Measurements from ENCODE around the gene RBM6. TPM values are rescaled to one million over a fixed set of nuclear protein-coding genes. Genes with fewer than 3 reads are reported as not detected.

RBM6 gene
- total RNA-seq, 1 experiment from 2014 or later: 90.7 TPM

DNA sequence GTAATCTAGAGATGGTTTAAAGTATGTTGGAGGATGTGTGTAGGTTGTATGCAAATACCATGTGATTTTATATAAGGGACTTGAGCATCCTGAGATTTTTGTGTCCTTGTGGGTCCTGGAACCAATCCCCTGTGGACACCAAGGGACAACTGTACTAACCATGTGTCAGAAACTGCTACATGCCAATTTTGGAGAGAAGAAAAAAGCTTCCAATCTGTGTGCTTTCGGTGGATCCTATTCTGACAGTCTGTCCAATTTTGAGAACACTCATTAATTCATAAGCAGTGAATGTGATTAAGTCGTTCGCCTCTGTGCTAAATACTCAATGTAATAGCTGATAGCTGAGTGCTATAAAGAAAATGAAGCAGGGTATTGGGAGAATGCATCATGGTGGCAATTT is 61.6 kb downstream of the RBM6 start:
- Histone ChIP-seq H3K9ac (ENCODE audit: extremely low read depth, insufficient read length, low read length) (no peak overlapping the region), H3K18ac (ENCODE audit: insufficient read length, low read depth, low read length) (no peak overlapping the region), H3K23me2 (ENCODE audit: insufficient read length, low read depth, low read length, poor library complexity, severe bottlenecking) (no peaks in the 10 kb centered on the region), H3K14ac (ENCODE audit: insufficient read depth, low read length) (no peak overlapping the region), H3T11ph (ENCODE audit: low read length) (no peak overlapping the region), H4K5ac (ENCODE audit: insufficient read length, low read depth, low read length) (no peak overlapping the region), H3K4ac (ENCODE audit: low read depth, low read length) (no peak overlapping the region), H2AFZ (ENCODE audit: low read length) (no peak overlapping the region), H3K27ac (ENCODE audit: insufficient read length, low read depth, low read length) (no peak overlapping the region), H3K79me1 (ENCODE audit: insufficient read depth, low read depth, low read length, poor library complexity, severe bottlenecking) (no peaks in the 10 kb centered on the region), H2BK20ac (ENCODE audit: low read depth, low read length, poor library complexity, severe bottlenecking) (no peak overlapping the region), H3K27me3 (ENCODE audit: insufficient read depth, low read length) (no peaks in the 10 kb centered on the region), H3K79me2 (ENCODE audit: insufficient read depth, low read length) (0 out of 2 replicates have a peak, but pooled peaks cover 2% of the 10 kb centered on the region), H2BK15ac (ENCODE audit: low read depth, low read length) (no peak overlapping the region), H2BK120ac (ENCODE audit: low read depth, low read length, poor library complexity, severe bottlenecking) (no peak overlapping the region), H2AK5ac (ENCODE audit: insufficient read length, low read length) (no peak overlapping the region), H2BK5ac (ENCODE audit: insufficient read length, low read length) (no peak overlapping the region), H3K56ac (ENCODE audit: insufficient read length, low read depth, low read length) (no peak overlapping the region), H3K4me2 (ENCODE audit: insufficient read depth, insufficient read length, low read length) (no peak overlapping the region), H2BK12ac (ENCODE audit: insufficient read length, low read depth, low read length) (no peak overlapping the region), H3K4me1 (ENCODE audit: insufficient read depth, low read length) (peaks cover 6% of the 10 kb centered on the region; the same call in 1 of the 2 replicates), H3K9me3 (ENCODE audit: control insufficient read depth, low read depth, low read length) (no peaks in the 10 kb centered on the region), H3K23ac (ENCODE audit: insufficient read length, low read depth, low read length) (no peak overlapping the region), H4K20me1 (ENCODE audit: control insufficient read depth, insufficient read depth, insufficient read length) (no peaks in the 10 kb centered on the region), H4K91ac (ENCODE audit: insufficient read length, low read depth, low read length) (no peak overlapping the region), H4K8ac (replicated peaks; ENCODE audit: insufficient read length, low read depth, low read length) (no peak overlapping the region)
- no peak overlapping the region for H3K27ac Mint-ChIP-seq
- DNase-seq: no peak
- H3K9me3 Mint-ChIP-seq: no peaks in the 10 kb centered on the region
- no CpG with 5 or more reads among the region's 3 CpGs for WGBS (ENCODE audit: extremely low coverage, insufficient read length, low lambda C conversion rate)
- peaks cover 11 to 14% of the 10 kb centered on the region in 2 experiments for H3K4me1 Mint-ChIP-seq
- peaks cover 19 to 45% (median 42%) of the 10 kb centered on the region in 3 experiments; a peak in 6 of 7 replicates for H3K36me3 Mint-ChIP-seq (ENCODE audit: insufficient read depth in 1 of 3, low read depth in 3 of 3)
- no peak overlapping the region for H3K4me3 Mint-ChIP-seq
- H3K27me3 Mint-ChIP-seq (ENCODE audit: low read depth): no peaks in the 10 kb centered on the region
- TF ChIP-seq, protein P1, sequence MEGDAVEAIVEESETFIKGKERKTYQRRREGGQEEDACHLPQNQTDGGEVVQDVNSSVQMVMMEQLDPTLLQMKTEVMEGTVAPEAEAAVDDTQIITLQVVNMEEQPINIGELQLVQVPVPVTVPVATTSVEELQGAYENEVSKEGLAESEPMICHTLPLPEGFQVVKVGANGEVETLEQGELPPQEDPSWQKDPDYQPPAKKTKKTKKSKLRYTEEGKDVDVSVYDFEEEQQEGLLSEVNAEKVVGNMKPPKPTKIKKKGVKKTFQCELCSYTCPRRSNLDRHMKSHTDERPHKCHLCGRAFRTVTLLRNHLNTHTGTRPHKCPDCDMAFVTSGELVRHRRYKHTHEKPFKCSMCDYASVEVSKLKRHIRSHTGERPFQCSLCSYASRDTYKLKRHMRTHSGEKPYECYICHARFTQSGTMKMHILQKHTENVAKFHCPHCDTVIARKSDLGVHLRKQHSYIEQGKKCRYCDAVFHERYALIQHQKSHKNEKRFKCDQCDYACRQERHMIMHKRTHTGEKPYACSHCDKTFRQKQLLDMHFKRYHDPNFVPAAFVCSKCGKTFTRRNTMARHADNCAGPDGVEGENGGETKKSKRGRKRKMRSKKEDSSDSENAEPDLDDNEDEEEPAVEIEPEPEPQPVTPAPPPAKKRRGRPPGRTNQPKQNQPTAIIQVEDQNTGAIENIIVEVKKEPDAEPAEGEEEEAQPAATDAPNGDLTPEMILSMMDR (conservative IDR thresholded peaks at IDR 0.05): no peak
